ENCODE results near the gene CALML4. TPM values are rescaled to one million over a fixed set of nuclear protein-coding genes. Genes with fewer than 3 reads are reported as not detected.

CALML4 gene
- total and polyA plus RNA-seq, 2 experiments from 2014 or later: 49.6 to 79.8 TPM

- 62% methylated on average over 9 of the region's 9 CpGs for WGBS (ENCODE audit: low lambda C conversion rate, missing lambda C conversion rate)
- no peaks in the 10 kb centered on the region for H3K9me3 ChIP-seq (ENCODE audit: low read depth)
- peak; percentile 51 for DNase-seq (ENCODE audit: low spot score)
- H3K4me3 ChIP-seq: no peak overlapping the region
- TF ChIP-seq CTCF (IDR thresholded peaks at IDR 0.05; ENCODE audit: poor library complexity) (no peak), EZH2phosphoT487 (IDR thresholded peaks at IDR 0.05; ENCODE audit: low read depth, severe bottlenecking, unreplicated experiment) (no peak), EZH2 (IDR thresholded peaks at IDR 0.05; ENCODE audit: borderline replicate concordance) (no peak)
- no peaks in the 10 kb centered on the region for H4K20me1 ChIP-seq (ENCODE audit: insufficient read depth, poor library complexity, severe bottlenecking)
- H3K79me2 ChIP-seq: peaks cover 4% of the 10 kb centered on the region
- no peaks in the 10 kb centered on the region for H3K9me2 ChIP-seq (replicated peaks; ENCODE audit: insufficient read depth)
- no peaks in the 10 kb centered on the region for H3K27me3 ChIP-seq
- H3K27ac ChIP-seq: peak overlapping the region; percentile 56
- H3K4me2 ChIP-seq: peak overlapping the region; percentile 45
- H3K4me1 ChIP-seq (ENCODE audit: insufficient read depth): peaks cover 9% of the 10 kb centered on the region
- H3K36me3 ChIP-seq (replicated peaks; ENCODE audit: insufficient read depth, low read depth): peaks cover 3% of the 10 kb centered on the region
- no peak overlapping the region for H2AFZ ChIP-seq
Measured at GRCh38 chr15:68187559-68187958, 17.6 kb downstream of the CALML4 start.

GRCh38 chr15:68186671-68187397 is 18.3 kb downstream of the CALML4 start:
- peak overlapping the region; percentile 56 for H3K27ac ChIP-seq
- 95% methylated on average over 5 of the region's 5 CpGs for WGBS (ENCODE audit: low lambda C conversion rate, missing lambda C conversion rate)
- peaks cover 4% of the 10 kb centered on the region for H3K79me2 ChIP-seq
- H4K20me1 ChIP-seq (ENCODE audit: insufficient read depth, poor library complexity, severe bottlenecking): no peaks in the 10 kb centered on the region
- H3K9me3 ChIP-seq (ENCODE audit: low read depth): no peaks in the 10 kb centered on the region
- DNase-seq (ENCODE audit: low spot score): no peak
- peaks cover 9% of the 10 kb centered on the region for H3K4me1 ChIP-seq (ENCODE audit: insufficient read depth)
- peak overlapping the region; percentile 45 for H3K4me2 ChIP-seq
- no peak for TF ChIP-seq CTCF (IDR thresholded peaks at IDR 0.05; ENCODE audit: poor library complexity)
- no peak for TF ChIP-seq EZH2phosphoT487 (IDR thresholded peaks at IDR 0.05; ENCODE audit: low read depth, severe bottlenecking, unreplicated experiment)
- TF ChIP-seq EZH2 (IDR thresholded peaks at IDR 0.05; ENCODE audit: borderline replicate concordance): no peak
- no peak overlapping the region for H3K4me3 ChIP-seq
- no peaks in the 10 kb centered on the region for H3K27me3 ChIP-seq
- H3K36me3 ChIP-seq (replicated peaks; ENCODE audit: insufficient read depth, low read depth): peaks cover 3% of the 10 kb centered on the region
- no peak overlapping the region for H2AFZ ChIP-seq
- no peaks in the 10 kb centered on the region for H3K9me2 ChIP-seq (replicated peaks; ENCODE audit: insufficient read depth)

GRCh38 chr15:68184616-68185480 is 20.3 kb downstream of the CALML4 start:
- WGBS (ENCODE audit: low lambda C conversion rate, missing lambda C conversion rate): 93% methylated on average over 5 of the region's 5 CpGs
- Histone ChIP-seq H3K27me3 (no peaks in the 10 kb centered on the region), H3K4me1 (ENCODE audit: insufficient read depth) (peaks cover 9% of the 10 kb centered on the region), H3K36me3 (replicated peaks; ENCODE audit: insufficient read depth, low read depth) (peaks cover 3% of the 10 kb centered on the region), H3K79me2 (peaks cover 7% of the 10 kb centered on the region), H3K9me2 (replicated peaks; ENCODE audit: insufficient read depth) (no peaks in the 10 kb centered on the region), H4K20me1 (ENCODE audit: insufficient read depth, poor library complexity, severe bottlenecking) (no peaks in the 10 kb centered on the region), H3K4me3 (no peak overlapping the region), H3K27ac (peak overlapping the region; percentile 37), H3K9me3 (ENCODE audit: low read depth) (no peaks in the 10 kb centered on the region), H2AFZ (no peak overlapping the region), H3K4me2 (no peak overlapping the region)
- TF ChIP-seq EZH2 (IDR thresholded peaks at IDR 0.05; ENCODE audit: borderline replicate concordance): no peak
- no peak for TF ChIP-seq CTCF (IDR thresholded peaks at IDR 0.05; ENCODE audit: poor library complexity)
- no peak for TF ChIP-seq EZH2phosphoT487 (IDR thresholded peaks at IDR 0.05; ENCODE audit: low read depth, severe bottlenecking, unreplicated experiment)
- DNase-seq (ENCODE audit: low spot score): no peak
